ENCODE data around the gene CBL.

CBL gene

GRCh38 chr11:119273721-119274120 lies 67.6 kb downstream of the CBL start:
- no peak for DNase-seq (ENCODE audit: low read depth)

GRCh38 chr11:119277660-119278059 lies 71.5 kb downstream of the CBL start:
- DNase-seq (ENCODE audit: low read depth): no peak

- no peak for DNase-seq (ENCODE audit: low read depth)
Measured at GRCh38 chr11:119282495-119282894, 76.4 kb downstream of the CBL start.

GRCh38 chr11:119284344-119285157 lies 78.4 kb downstream of the CBL start:
- no peak for DNase-seq (ENCODE audit: low read depth)

GRCh38 chr11:119285431-119285830 lies 79.3 kb downstream of the CBL start:
- no peak for DNase-seq (ENCODE audit: low read depth)

GRCh38 chr11:119288219-119288618 lies 82.1 kb downstream of the CBL start:
- DNase-seq (ENCODE audit: low read depth): no peak

GRCh38 chr11:119290894-119291497 lies 84.9 kb downstream of the CBL start:
- DNase-seq (ENCODE audit: low read depth): no peak

GRCh38 chr11:119293461-119293860 lies 87.3 kb downstream of the CBL start:
- DNase-seq (ENCODE audit: low read depth): no peak

GRCh38 chr11:119295178-119295577 lies 89.0 kb downstream of the CBL start:
- DNase-seq (ENCODE audit: low read depth): no peak

GRCh38 chr11:119297938-119298337 lies 91.8 kb downstream of the CBL start:
- DNase-seq (ENCODE audit: low read depth): no peak

GRCh38 chr11:119298726-119299125 lies 92.6 kb downstream of the CBL start:
- DNase-seq (ENCODE audit: low read depth): no peak

GRCh38 chr11:119299416-119299815 lies 93.3 kb downstream of the CBL start:
- no peak for DNase-seq (ENCODE audit: low read depth)

- DNase-seq (ENCODE audit: low read depth): no peak
Measured at GRCh38 chr11:119300198-119300964, 94.2 kb downstream of the CBL start.

- DNase-seq (ENCODE audit: low read depth): no peak
Measured at GRCh38 chr11:119303227-119303718, 97.1 kb downstream of the CBL start.

GRCh38 chr11:119305556-119306372 lies 99.6 kb downstream of the CBL start:
- DNase-seq (ENCODE audit: low read depth): no peak

- no peak for DNase-seq (ENCODE audit: low read depth)
Measured at GRCh38 chr11:119306373-119306890, 100.3 kb downstream of the CBL start.

- DNase-seq (ENCODE audit: low read depth): no peak
Measured at GRCh38 chr11:119307219-119307618, 101.1 kb downstream of the CBL start.

- DNase-seq (ENCODE audit: low read depth): no peak
Measured at GRCh38 chr11:119307974-119308373, 101.8 kb downstream of the CBL start.

- DNase-seq (ENCODE audit: low read depth): no peak
Measured at GRCh38 chr11:119309411-119309810, 103.3 kb downstream of the CBL start.

- no peak for DNase-seq (ENCODE audit: low read depth)
Measured at GRCh38 chr11:119309953-119310681, 104.0 kb downstream of the CBL start.

GRCh38 chr11:119310682-119311052 lies 104.5 kb downstream of the CBL start:
- DNase-seq (ENCODE audit: low read depth): no peak

Measured in activated T-helper 9 cell treated with anti-CD3 and anti-CD28 coated beads, Interleukin-2, amount 50 U/mL, for 16 hours (primary cell).